Esophagus squamous epithelium (tissue), 5 donors: ENCODE data around the gene FKBP14. TPM values are rescaled to one million over a fixed set of nuclear protein-coding genes. Genes with fewer than 3 reads are reported as not detected.

Experiments used
- DNase-seq: peaks from one replicate; lab custom pipeline; 2025; lab: John Stamatoyannopoulos, UW
- H3K27ac ChIP-seq, 4 donors: fragments of 200-600 bp; sonication (generic); one replicate each; pipeline ENCODE4 v1.5.1; 2016 to 2019; ENCODE audit warnings: mild to moderate bottlenecking in 1 of 4
- H3K27me3 ChIP-seq, 4 donors: fragments of 200-600 bp; sonication (generic); 1 replicate in 3 of 4; 2 replicates in 1 of 4; pipeline versions ENCODE4 v1.5.1 to v1.6.0; 2017 to 2021; ENCODE audit warnings: antibody characterized with exemption in 1 of 4
- H3K36me3 ChIP-seq, 3 donors: fragments of 200-600 bp; sonication (generic); one replicate each; pipeline ENCODE4 v1.5.1; 2016 to 2019
- H3K4me1 ChIP-seq, 3 donors: fragments of 200-600 bp; sonication (generic); one replicate each; pipeline ENCODE4 v1.5.1; 2017 to 2019
- H3K4me3 ChIP-seq, 4 donors: fragments of 200-600 bp; sonication (generic); 1 replicate in 3 of 4; 2 replicates in 1 of 4; pipeline ENCODE4 v1.5.1; 2016 to 2019; ENCODE audit warnings: mild to moderate bottlenecking in 2 of 4, moderate library complexity in 1 of 4
- H3K9me3 ChIP-seq, 3 donors: fragments of 200-600 bp; sonication (generic); one replicate each; pipeline ENCODE4 v1.5.1; 2016 to 2019
- POLR2A ChIP-seq, 4 donors: fragments of 450-650 bp; IDR thresholded peaks; one replicate each; pipeline ENCODE4 v1.6.1; 2017; ENCODE audit warnings: antibody characterized with exemption in 4 of 4, mild to moderate bottlenecking in 4 of 4, moderate library complexity in 3 of 4
- WGBS, 2 donors: methylation state at CpG; one replicate each; pipeline ENCODE4 v1.1.5; 2018; 5-methylcytosine and 5-hydroxymethylcytosine counted together
- intact Hi-C: fragments of 100-400 bp; cut with DNase I; formaldehyde crosslinking; loops from one replicate; pipeline ENCODE4 v1.15.0; 2022
- total RNA-seq, 4 donors: library from RNA; depleted of rRNA; stranded (reverse); fragments of >200 nt; gene quantifications; one replicate each; pipeline ENCODE4 v1.1.0, GENCODE V29; 2016
- TF ChIP-seq, protein P1 (sequence below), 6 experiments: fragments of 450-650 bp in 4 of 6; fragments of 200-600 bp in 2 of 6; sonication (generic) in 2 of 6; IDR thresholded peaks; one replicate each; pipeline ENCODE4 v1.5.1; 2016 to 2019; ENCODE audit warnings: antibody characterized with exemption in 6 of 6, mild to moderate bottlenecking in 4 of 6, moderate library complexity in 4 of 6
- donor health status: DM: yes; HTN: yes; CAD: no.

FKBP14 gene
- total RNA-seq, 4 donors from 2014 or later = 3.3 to 8.0 (median 7.5) TPM

GRCh38 chr7:30034501-30034900, 8.0 kb upstream of the FKBP14 start:
- DNase-seq = no peak
- Histone ChIP-seq H3K27me3 (no peaks in the 10 kb centered on the region), H3K36me3 (no peaks in the 10 kb centered on the region), H3K27ac (no peak overlapping the region), H3K4me1 (peaks cover 4 to 30% (median 8%) of the 10 kb centered on the region in 3 donors), H3K9me3 (no peaks in the 10 kb centered on the region), H3K4me3 (no peak overlapping the region)
- TF ChIP-seq POLR2A (IDR thresholded peaks at IDR 0.05) = no peak
- TF ChIP-seq, protein P1, sequence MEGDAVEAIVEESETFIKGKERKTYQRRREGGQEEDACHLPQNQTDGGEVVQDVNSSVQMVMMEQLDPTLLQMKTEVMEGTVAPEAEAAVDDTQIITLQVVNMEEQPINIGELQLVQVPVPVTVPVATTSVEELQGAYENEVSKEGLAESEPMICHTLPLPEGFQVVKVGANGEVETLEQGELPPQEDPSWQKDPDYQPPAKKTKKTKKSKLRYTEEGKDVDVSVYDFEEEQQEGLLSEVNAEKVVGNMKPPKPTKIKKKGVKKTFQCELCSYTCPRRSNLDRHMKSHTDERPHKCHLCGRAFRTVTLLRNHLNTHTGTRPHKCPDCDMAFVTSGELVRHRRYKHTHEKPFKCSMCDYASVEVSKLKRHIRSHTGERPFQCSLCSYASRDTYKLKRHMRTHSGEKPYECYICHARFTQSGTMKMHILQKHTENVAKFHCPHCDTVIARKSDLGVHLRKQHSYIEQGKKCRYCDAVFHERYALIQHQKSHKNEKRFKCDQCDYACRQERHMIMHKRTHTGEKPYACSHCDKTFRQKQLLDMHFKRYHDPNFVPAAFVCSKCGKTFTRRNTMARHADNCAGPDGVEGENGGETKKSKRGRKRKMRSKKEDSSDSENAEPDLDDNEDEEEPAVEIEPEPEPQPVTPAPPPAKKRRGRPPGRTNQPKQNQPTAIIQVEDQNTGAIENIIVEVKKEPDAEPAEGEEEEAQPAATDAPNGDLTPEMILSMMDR (IDR thresholded peaks at IDR 0.05) = no peak
- intact Hi-C loops = no loop called here
- WGBS, 2 donors = 94 to 96% methylated on average over 3 of the region's 3 CpGs

GRCh38 chr7:30032310-30033125, 6.0 kb upstream of the FKBP14 start:
- H3K27me3 ChIP-seq = no peaks in the 10 kb centered on the region
- H3K4me1 ChIP-seq = peaks cover 10 to 31% (median 10%) of the 10 kb centered on the region in 3 donors
- no peak overlapping the region for H3K27ac ChIP-seq
- DNase-seq = no peak
- H3K9me3 ChIP-seq = no peaks in the 10 kb centered on the region
- TF ChIP-seq, protein P1 (IDR thresholded peaks at IDR 0.05) = no peak
- TF ChIP-seq POLR2A (IDR thresholded peaks at IDR 0.05) = no peak
- intact Hi-C loops = no loop called here
- no peak overlapping the region for H3K4me3 ChIP-seq
- H3K36me3 ChIP-seq = no peaks in the 10 kb centered on the region
- WGBS, 2 donors = 54 to 63% methylated on average over 4 of the region's 4 CpGs

DNA sequence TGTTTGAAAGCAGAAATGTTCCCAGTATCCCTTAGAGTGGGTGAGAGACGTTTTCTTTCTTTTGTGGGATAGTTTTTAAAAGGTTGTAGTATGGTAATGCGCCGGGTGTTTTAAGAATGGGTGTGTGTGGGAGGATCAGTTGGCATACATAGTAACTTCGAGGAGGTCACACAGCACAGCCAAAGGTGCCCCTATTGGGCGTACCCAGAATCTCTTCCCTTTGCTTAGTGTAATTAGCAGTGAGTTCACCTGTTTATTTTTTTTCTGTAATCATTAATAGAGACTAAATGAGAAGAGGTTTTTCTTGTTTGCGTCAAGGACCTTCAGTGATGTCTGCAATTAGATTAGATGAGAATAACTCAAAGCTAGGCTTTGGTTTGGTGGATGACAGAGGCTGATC, 3.2 kb upstream of the FKBP14 start:
- Histone ChIP-seq H3K9me3 (no peaks in the 10 kb centered on the region), H3K36me3 (no peaks in the 10 kb centered on the region), H3K27me3 (no peaks in the 10 kb centered on the region), H3K4me1 (peaks cover 17 to 48% (median 20%) of the 10 kb centered on the region in 3 donors), H3K27ac (peak overlapping the region in 2 of 4 donors; percentile 92 to 94), H3K4me3 (peak overlapping the region; percentile 71 to 94 (median 92))
- no peak for DNase-seq
- TF ChIP-seq, protein P1 (IDR thresholded peaks at IDR 0.05) = peak in 1 of 6 experiments; percentile 18
- TF ChIP-seq POLR2A (IDR thresholded peaks at IDR 0.05) = no peak
- WGBS, 2 donors = 17 to 18% methylated on average over 6 of the region's 6 CpGs
- intact Hi-C loops = no loop called here

GRCh38 chr7:30028749-30029635, 2.5 kb upstream of the FKBP14 start:
- WGBS, 2 donors = 0% methylated on average over 16 to 20 of the region's 42 CpGs
- TF ChIP-seq, protein P1 (IDR thresholded peaks at IDR 0.05) = peak in 1 of 6 experiments; percentile 17
- TF ChIP-seq POLR2A (IDR thresholded peaks at IDR 0.05) = no peak
- peaks cover 22 to 56% (median 22%) of the 10 kb centered on the region in 3 donors for H3K4me1 ChIP-seq
- H3K9me3 ChIP-seq = no peaks in the 10 kb centered on the region
- H3K27ac ChIP-seq = peak overlapping the region; percentile 83 to 95 (median 93)
- peak overlapping the region; percentile 71 to 94 (median 92) for H3K4me3 ChIP-seq
- DNase-seq = no peak
- intact Hi-C loops = no loop called here
- no peaks in the 10 kb centered on the region for H3K27me3 ChIP-seq
- no peaks in the 10 kb centered on the region for H3K36me3 ChIP-seq
